H9 (cell line): ENCODE results near the gene CHRNA3. TPM values are rescaled to one million over a fixed set of nuclear protein-coding genes. Genes with fewer than 3 reads are reported as not detected.

ENCODE experiments used
- DNase-seq: peaks from one replicate; pipeline ENCODE4 v3.0.0-alpha.2; 2017
- H2AFZ ChIP-seq: one replicate; pipeline ENCODE4 v1.6.1; 2013; ENCODE audit warnings: mild to moderate bottlenecking, low read length, control low read depth, moderate library complexity
- H2AK5ac ChIP-seq: 2 replicates; pipeline ENCODE4 v1.6.1; 2013; ENCODE audit warnings: low read length, control low read depth, mixed read lengths; ENCODE audit not compliant: insufficient read length
- H2BK120ac ChIP-seq: one replicate; pipeline ENCODE4 v1.6.1; 2013; ENCODE audit warnings: low read depth, mild to moderate bottlenecking, low read length, control low read depth, inconsistent platforms; ENCODE audit not compliant: poor library complexity, severe bottlenecking
- H2BK12ac ChIP-seq: 2 replicates; pipeline ENCODE4 v1.6.1; 2013; ENCODE audit warnings: low read length, control low read depth, mixed read lengths, low read depth; ENCODE audit not compliant: insufficient read length
- H2BK15ac ChIP-seq: 2 replicates; pipeline ENCODE4 v1.6.1; 2013; ENCODE audit warnings: low read depth, low read length, control low read depth
- H2BK20ac ChIP-seq: one replicate; pipeline ENCODE4 v1.6.1; 2013; ENCODE audit warnings: low read depth, mild to moderate bottlenecking, low read length, control low read depth, inconsistent platforms; ENCODE audit not compliant: poor library complexity, severe bottlenecking
- H2BK5ac ChIP-seq: 2 replicates; pipeline ENCODE4 v1.6.1; 2013; ENCODE audit warnings: low read length, control low read depth, mixed read lengths; ENCODE audit not compliant: insufficient read length
- H3K14ac ChIP-seq: 2 replicates; pipeline ENCODE4 v1.6.1; 2013; ENCODE audit warnings: low read length, control low read depth; ENCODE audit not compliant: insufficient read depth
- H3K18ac ChIP-seq: 2 replicates; pipeline ENCODE4 v1.6.1; 2013; ENCODE audit warnings: low read depth, mild to moderate bottlenecking, mixed read lengths, low read length, control low read depth; ENCODE audit not compliant: insufficient read length
- H3K23ac ChIP-seq: 2 replicates; pipeline ENCODE4 v1.6.1; 2013; ENCODE audit warnings: low read length, control low read depth, mixed read lengths, low read depth; ENCODE audit not compliant: insufficient read length
- H3K23me2 ChIP-seq: 2 replicates; pipeline ENCODE4 v1.6.1; 2013; ENCODE audit warnings: low read depth, mild to moderate bottlenecking, mixed read lengths, low read length, control low read depth; ENCODE audit not compliant: insufficient read length, poor library complexity, severe bottlenecking
- H3K27ac ChIP-seq: 2 replicates; pipeline ENCODE4 v1.5.1; 2013; ENCODE audit warnings: low read length, control low read depth, mixed read lengths, low read depth; ENCODE audit not compliant: insufficient read length
- H3K27me3 ChIP-seq: 2 replicates; pipeline ENCODE4 v1.6.1; 2013; ENCODE audit warnings: low read length, control low read depth, inconsistent platforms; ENCODE audit not compliant: insufficient read depth
- H3K4ac ChIP-seq: 2 replicates; pipeline ENCODE4 v1.6.1; 2013; ENCODE audit warnings: low read depth, mild to moderate bottlenecking, control low read depth, inconsistent platforms, low read length, moderate library complexity
- H3K4me1 ChIP-seq: 2 replicates; pipeline ENCODE4 v1.6.1; 2013; ENCODE audit warnings: low read length, control low read depth, inconsistent platforms; ENCODE audit not compliant: insufficient read depth
- H3K4me2 ChIP-seq: 2 replicates; pipeline ENCODE4 v1.6.1; 2013; ENCODE audit warnings: low read length, control low read depth, mixed read lengths; ENCODE audit not compliant: insufficient read length, insufficient read depth
- H3K56ac ChIP-seq: 2 replicates; pipeline ENCODE4 v1.6.1; 2013; ENCODE audit warnings: low read depth, mild to moderate bottlenecking, mixed read lengths, low read length, control low read depth; ENCODE audit not compliant: insufficient read length
- H3K79me1 ChIP-seq: 2 replicates; pipeline ENCODE4 v1.6.1; 2013; ENCODE audit warnings: low read depth, mild to moderate bottlenecking, moderate library complexity, low read length, control low read depth, inconsistent platforms; ENCODE audit not compliant: insufficient read depth, poor library complexity, severe bottlenecking
- H3K79me2 ChIP-seq: 2 replicates; pipeline ENCODE4 v1.6.1; 2013; ENCODE audit warnings: low read length, control low read depth, inconsistent platforms; ENCODE audit not compliant: insufficient read depth
- H3K9ac ChIP-seq: 2 replicates; pipeline ENCODE4 v1.6.1; 2013; ENCODE audit warnings: low read length, control low read depth, mixed read lengths; ENCODE audit not compliant: insufficient read length; ENCODE audit errors: extremely low read depth
- H3K9me3 ChIP-seq: one replicate; pipeline ENCODE4 v1.6.1; 2013; ENCODE audit warnings: low read depth, low read length, inconsistent platforms; ENCODE audit not compliant: control insufficient read depth
- H3T11ph ChIP-seq: one replicate; pipeline ENCODE4 v1.6.1; 2013; ENCODE audit warnings: mild to moderate bottlenecking, low read length, control low read depth, inconsistent platforms
- H4K20me1 ChIP-seq: one replicate; pipeline ENCODE4 v1.6.1; 2013; ENCODE audit not compliant: control insufficient read depth, insufficient read length, insufficient read depth
- H4K5ac ChIP-seq: 2 replicates; pipeline ENCODE4 v1.6.1; 2013; ENCODE audit warnings: low read depth, mild to moderate bottlenecking, mixed read lengths, low read length, control low read depth; ENCODE audit not compliant: insufficient read length
- H4K8ac ChIP-seq: replicated peaks from 2 replicates; pipeline ENCODE4 v1.6.1; 2013; ENCODE audit warnings: low read length, control low read depth, mixed read lengths, low read depth; ENCODE audit not compliant: insufficient read length
- H4K91ac ChIP-seq: 2 replicates; pipeline ENCODE4 v1.6.1; 2013; ENCODE audit warnings: low read depth, mild to moderate bottlenecking, moderate library complexity, mixed read lengths, low read length, control low read depth; ENCODE audit not compliant: insufficient read length
- H3K27ac Mint-ChIP-seq, 3 experiments: 2 replicates in 2 of 3; 3 replicates in 1 of 3; pipeline ENCODE4 v1.8.0; 2020 to 2021; ENCODE audit warnings: mixed read lengths in 3 of 3, mild to moderate bottlenecking in 1 of 3, moderate library complexity in 1 of 3
- H3K27me3 Mint-ChIP-seq: 2 replicates; pipeline ENCODE4 v1.8.0; 2021; ENCODE audit warnings: low read depth, mild to moderate bottlenecking, moderate library complexity, mixed read lengths
- H3K36me3 Mint-ChIP-seq, 3 experiments: 2 replicates in 2 of 3; 3 replicates in 1 of 3; pipeline ENCODE4 v1.8.0; 2020 to 2021; ENCODE audit warnings: low read depth in 3 of 3, mixed read lengths in 3 of 3; ENCODE audit not compliant: insufficient read depth in 1 of 3
- H3K4me1 Mint-ChIP-seq, 2 experiments: 2 replicates each; pipeline ENCODE4 v1.8.0; 2020; ENCODE audit warnings: mixed read lengths in 2 of 2
- H3K4me3 Mint-ChIP-seq, 2 experiments: 2 replicates in 1 of 2; 3 replicates in 1 of 2; pipeline ENCODE4 v1.8.0; 2020 to 2021; ENCODE audit warnings: mild to moderate bottlenecking in 2 of 2, mixed read lengths in 2 of 2, moderate library complexity in 1 of 2
- H3K9me3 Mint-ChIP-seq, 2 experiments: 2 replicates in 1 of 2; 3 replicates in 1 of 2; pipeline ENCODE4 v1.8.0; 2020; ENCODE audit warnings: mild to moderate bottlenecking in 2 of 2, mixed read lengths in 2 of 2, moderate library complexity in 1 of 2
- CTCF ChIP-seq: fragments of 200-600 bp; sonication (generic); conservative IDR thresholded peaks from 3 replicates; pipeline ENCODE4 v1.8.0; 2021; ENCODE audit warnings: antibody characterized with exemption, mild to moderate bottlenecking
- WGBS: extraction: QIAGEN DNeasy Blood & Tissue Kit; methylation state at CpG from one replicate; pipeline ENCODE4 v1.1.7; 2013; ENCODE audit warnings: missing lambda C conversion rate, low lambda C conversion rate, mixed read lengths; ENCODE audit not compliant: insufficient read length; ENCODE audit errors: extremely low coverage; 5-methylcytosine and 5-hydroxymethylcytosine counted together
- total RNA-seq: library from RNA; stranded (reverse); gene quantifications from 2 replicates; pipeline ENCODE4 v1.2.1, GENCODE V29; 2021

Gene CHRNA3
- total RNA-seq, 1 experiment from 2014 or later: 0.81 TPM

- Histone ChIP-seq H2AK5ac (no peak overlapping the region), H3T11ph (no peak overlapping the region), H4K20me1 (no peaks in the 10 kb centered on the region), H2BK20ac (no peak overlapping the region), H4K91ac (no peak overlapping the region), H3K27me3 (no peaks in the 10 kb centered on the region), H3K9ac (no peak overlapping the region), H3K56ac (no peak overlapping the region), H2BK15ac (no peak overlapping the region), H3K79me2 (no peaks in the 10 kb centered on the region), H4K5ac (no peak overlapping the region), H3K27ac (no peak overlapping the region), H3K23me2 (no peaks in the 10 kb centered on the region), H3K4me1 (no peaks in the 10 kb centered on the region), H3K14ac (no peak overlapping the region), H4K8ac (no peak overlapping the region), H2AFZ (no peak overlapping the region), H2BK5ac (no peak overlapping the region), H3K79me1 (no peaks in the 10 kb centered on the region), H3K4me2 (no peak overlapping the region), H3K9me3 (no peaks in the 10 kb centered on the region), H2BK120ac (no peak overlapping the region), H2BK12ac (no peak overlapping the region), H3K18ac (no peak overlapping the region), H3K23ac (no peak overlapping the region), H3K4ac (no peak overlapping the region)
- Mint-ChIP-seq H3K9me3 (no peaks in the 10 kb centered on the region; a peak in 4 of 5 replicates), H3K27ac (no peak overlapping the region), H3K4me3 (no peak overlapping the region), H3K27me3 (peaks cover 20% of the 10 kb centered on the region), H3K4me1 (peaks cover 0 to under 1% of the 10 kb centered on the region in 2 experiments; a peak in 1 of 4 replicates), H3K36me3 (peaks cover 0 to 16% (median 9%) of the 10 kb centered on the region in 3 experiments; a peak in 4 of 7 replicates)
- WGBS: no CpG with 5 or more reads among the region's 2 CpGs
- DNase-seq: no peak
- TF ChIP-seq CTCF: no peak
Measured at GRCh38 chr15:78633348-78633747, 12.6 kb upstream of the CHRNA3 start.
